Umbilical cord (tissue), 2 donors: Measurements from ENCODE around the gene PPP1R36. TPM values are rescaled to one million over a fixed set of nuclear protein-coding genes. Genes with fewer than 3 reads are reported as not detected.
"Not testable (repeated sequence)": the region's sequence is repeated elsewhere in the genome, so short reads cannot be mapped to it uniquely, and the experiment has no call there.

ENCODE experiments used
- DNase-seq: peaks from one replicate; pipeline ENCODE4 v3.0.0-alpha.2; 2015; ENCODE audit warnings: low spot score
- total RNA-seq: library from RNA; depleted of rRNA; stranded (reverse); fragments of >200 nt; gene quantifications from one replicate; pipeline ENCODE4 v1.2.3, GENCODE V29; 2014; ENCODE audit warnings: low replicate concordance; ENCODE audit not compliant: insufficient read depth

Gene PPP1R36
- 4.1 TPM for total RNA-seq

GRCh38 chr14:64549791-64550620, at the start of gene PPP1R36:
Gene PPP1R36 (plus strand): TSS chr14:64549961. CDS start chr14:64549998, 37 bp downstream.
- DNase-seq, result peak; percentile 54

- DNase-seq, result no peak
These were observed 49.7 kb upstream of the PPP1R36 start for GRCh38 chr14:64500088-64500487.

GRCh38 chr14:64501411-64502171, 48.2 kb upstream of the PPP1R36 start:
- peak; percentile 34 for DNase-seq

- no peak for DNase-seq
These were observed 47.3 kb upstream of the PPP1R36 start for GRCh38 chr14:64502456-64502855.

- peak; percentile 46 for DNase-seq
These were observed 46.8 kb upstream of the PPP1R36 start for GRCh38 chr14:64502887-64503433.

- peak; percentile 97 for DNase-seq
These were observed 46.1 kb upstream of the PPP1R36 start, which contains the start of gene ZBTB25 for GRCh38 chr14:64503434-64504309. Gene ZBTB25 (minus strand): TSS chr14:64503838. CDS start chr14:64490533, 13,305 bp downstream.

GRCh38 chr14:64504310-64504896, 45.4 kb upstream of the PPP1R36 start, which contains the start of gene ZBTB1:
Gene ZBTB1 (plus strand): TSS chr14:64504770. CDS start chr14:64521505, 16,735 bp downstream.
- DNase-seq, result peak; percentile 88

- DNase-seq, result peak; percentile 97
These were observed 44.6 kb upstream of the PPP1R36 start for GRCh38 chr14:64504897-64505794.

GRCh38 chr14:64506721-64507120, 43.0 kb upstream of the PPP1R36 start:
- DNase-seq, result no peak

- no peak for DNase-seq
These were observed 42.2 kb upstream of the PPP1R36 start for GRCh38 chr14:64507376-64508156.

GRCh38 chr14:64508215-64508776, 41.5 kb upstream of the PPP1R36 start:
- DNase-seq, result no peak

- DNase-seq, result no peak
These were observed 40.7 kb upstream of the PPP1R36 start for GRCh38 chr14:64509036-64509435.

- DNase-seq, result peak; percentile 72
These were observed 38.7 kb upstream of the PPP1R36 start for GRCh38 chr14:64510825-64511671.

GRCh38 chr14:64513271-64513670, 36.5 kb upstream of the PPP1R36 start:
- no peak for DNase-seq

- DNase-seq, result no peak
These were observed 34.7 kb upstream of the PPP1R36 start for GRCh38 chr14:64515053-64515452.

GRCh38 chr14:64516969-64517368, 32.8 kb upstream of the PPP1R36 start:
- DNase-seq, result no peak

GRCh38 chr14:64517667-64518066, 32.1 kb upstream of the PPP1R36 start:
- DNase-seq, result not testable (repeated sequence)
